Subcutaneous abdominal adipose tissue (tissue), 5 donors: ENCODE data around the gene RASL10A.

Experiments
- H3K27ac ChIP-seq: one replicate; pipeline ENCODE4 v1.7.0; 2013; ENCODE audit warnings: low read depth, mild to moderate bottlenecking, inconsistent platforms, low read length, moderate library complexity
- H3K27me3 ChIP-seq, 5 donors: one replicate each; pipeline ENCODE4 v1.7.0; 2013; ENCODE audit warnings: low read length in 5 of 5, inconsistent platforms in 1 of 5; ENCODE audit not compliant: control insufficient read depth in 5 of 5, insufficient read depth in 4 of 5
- H3K36me3 ChIP-seq, 5 donors: one replicate each; pipeline ENCODE4 v1.7.0; 2013; ENCODE audit warnings: low read length in 5 of 5; ENCODE audit not compliant: control insufficient read depth in 5 of 5, insufficient read depth in 5 of 5
- H3K4me1 ChIP-seq, 5 donors: one replicate each; pipeline ENCODE4 v1.7.0; 2013; ENCODE audit warnings: low read length in 5 of 5, mild to moderate bottlenecking in 3 of 5, moderate library complexity in 1 of 5; ENCODE audit not compliant: control insufficient read depth in 5 of 5, insufficient read depth in 5 of 5
- H3K4me3 ChIP-seq, 5 donors: one replicate each; pipeline ENCODE4 v1.7.0; 2013; ENCODE audit warnings: low read length in 5 of 5, low read depth in 1 of 5
- H3K9ac ChIP-seq, 5 donors: one replicate each; pipeline ENCODE4 v1.7.0; 2013; ENCODE audit warnings: low read length in 5 of 5, mild to moderate bottlenecking in 4 of 5, moderate library complexity in 3 of 5
- H3K9me3 ChIP-seq, 5 donors: one replicate each; pipeline ENCODE4 v1.7.0; 2013; ENCODE audit warnings: low read length in 5 of 5; ENCODE audit not compliant: control insufficient read depth in 5 of 5
- donor health status: healthy.
- donor health status: healthy.
- donor health status: healthy.
- donor health status: healthy.
- donor health status: healthy.

The RASL10A gene

DNA sequence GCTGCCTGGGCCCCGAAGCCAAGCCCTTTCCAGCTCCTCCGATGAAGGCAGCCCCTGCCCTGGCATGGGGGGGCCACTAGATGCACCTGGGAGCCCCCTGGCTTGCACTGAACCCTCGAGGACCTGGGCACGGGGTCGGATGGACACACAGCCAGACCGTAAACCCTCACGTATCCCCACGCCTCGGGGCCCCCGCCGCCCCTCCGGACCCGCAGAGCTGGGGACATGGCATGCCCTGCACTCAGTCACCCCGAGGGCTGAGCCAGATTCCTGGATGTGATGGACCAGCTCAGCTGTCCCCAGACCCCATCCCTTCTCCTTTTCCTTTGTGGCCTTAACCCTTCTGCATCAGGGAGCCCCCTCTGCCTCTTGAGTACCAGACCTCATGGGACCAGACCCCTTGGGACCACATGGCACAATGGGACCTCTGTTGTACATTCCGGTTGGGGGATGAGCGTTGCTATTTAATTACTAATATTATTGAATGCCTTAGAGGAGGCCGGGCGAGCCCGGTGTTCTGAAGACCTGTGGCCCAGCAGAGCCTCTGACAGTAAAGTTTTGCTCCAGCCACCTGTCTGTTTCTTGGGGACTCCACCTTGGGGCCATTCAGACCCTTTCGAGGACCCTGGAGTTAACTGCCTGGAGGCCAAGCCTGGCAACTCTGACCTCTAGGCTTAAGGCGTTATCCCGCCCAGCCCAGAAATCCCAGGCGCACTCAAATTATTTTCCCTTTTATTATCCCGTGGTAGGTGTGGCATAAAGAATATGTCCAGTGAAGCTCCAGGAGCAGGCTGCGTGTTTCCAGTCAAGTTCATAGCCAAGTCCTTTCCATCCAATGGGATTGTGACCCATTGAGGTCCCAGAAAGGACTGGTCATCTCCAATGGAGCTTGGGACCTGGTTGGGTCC is 3.0 kb downstream of the RASL10A start:
- H3K27me3 ChIP-seq, result peaks cover 13 to 27% (median 22%) of the 10 kb centered on the region in 5 donors
- peaks cover 15 to 79% (median 64%) of the 10 kb centered on the region in 5 donors for H3K4me1 ChIP-seq
- peaks cover 0 to 5% (median 0%) of the 10 kb centered on the region in 5 donors for H3K36me3 ChIP-seq
- no peak overlapping the region for H3K4me3 ChIP-seq
- no peak overlapping the region for H3K27ac ChIP-seq
- H3K9ac ChIP-seq, result no peak overlapping the region
- no peaks in the 10 kb centered on the region for H3K9me3 ChIP-seq

DNA sequence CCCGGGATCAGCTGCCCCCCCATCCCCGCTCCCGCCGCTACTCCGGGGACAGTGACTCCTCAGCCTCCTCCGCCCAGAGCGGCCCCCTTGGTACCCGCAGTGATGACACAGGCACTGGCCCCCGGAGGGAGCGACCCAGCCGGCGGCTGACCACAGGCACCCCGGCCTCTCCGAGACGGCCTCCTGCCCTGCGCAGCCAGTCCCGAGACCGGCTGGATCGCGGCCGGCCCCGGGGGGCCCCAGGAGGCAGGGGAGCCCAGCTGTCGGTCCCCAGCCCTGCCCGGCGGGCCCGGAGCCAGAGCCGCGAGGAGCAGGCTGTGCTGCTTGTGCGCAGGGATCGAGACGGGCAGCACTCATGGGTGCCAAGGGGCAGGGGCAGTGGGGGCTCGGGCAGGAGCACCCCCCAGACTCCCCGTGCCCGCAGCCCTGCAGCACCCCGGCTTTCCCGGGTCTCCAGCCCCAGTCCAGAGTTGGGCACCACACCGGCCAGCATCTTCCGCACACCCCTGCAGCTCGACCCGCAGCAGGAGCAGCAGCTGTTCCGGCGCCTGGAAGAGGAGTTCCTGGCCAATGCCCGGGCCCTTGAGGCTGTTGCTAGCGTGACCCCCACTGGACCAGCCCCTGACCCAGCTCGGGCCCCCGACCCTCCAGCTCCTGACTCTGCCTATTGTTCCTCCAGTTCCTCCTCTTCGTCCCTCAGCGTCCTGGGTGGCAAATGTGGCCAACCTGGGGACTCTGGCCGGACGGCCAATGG is 3.9 kb downstream of the RASL10A start:
- Histone ChIP-seq H3K36me3 (peaks cover 0 to 5% (median 0%) of the 10 kb centered on the region in 5 donors), H3K4me1 (peaks cover 15 to 84% (median 66%) of the 10 kb centered on the region in 5 donors), H3K4me3 (peak overlapping the region; percentile 29 to 52 (median 38)), H3K27me3 (peaks cover 13 to 27% (median 22%) of the 10 kb centered on the region in 5 donors), H3K9me3 (no peaks in the 10 kb centered on the region), H3K9ac (peak overlapping the region in 2 of 5 donors; percentile 23 to 66), H3K27ac (peak overlapping the region; percentile 62)

DNA sequence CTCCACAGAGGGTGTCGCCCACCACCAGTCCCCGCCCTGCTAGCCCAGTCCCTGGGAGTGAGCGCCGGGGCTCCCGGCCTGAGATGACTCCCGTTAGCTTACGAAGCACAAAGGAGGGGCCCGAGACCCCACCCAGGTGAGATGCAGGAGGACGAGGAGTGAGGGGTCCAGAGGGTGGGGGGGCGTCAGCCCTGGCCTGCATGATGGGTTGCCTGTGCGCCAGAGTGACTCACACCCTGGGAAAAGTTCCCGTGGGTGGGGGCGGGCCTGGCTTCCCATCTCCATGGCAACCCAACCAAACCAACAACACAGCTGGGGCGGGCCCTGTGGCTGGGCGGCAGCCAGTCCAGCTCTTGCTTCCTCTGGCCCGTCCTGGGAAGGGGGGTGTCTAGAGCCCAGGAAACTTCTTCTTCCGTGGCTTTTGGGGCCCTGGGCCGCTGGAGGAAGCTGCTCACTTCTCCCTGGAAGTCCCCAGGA is 4.6 kb downstream of the RASL10A start:
- Histone ChIP-seq H3K4me3 (peak overlapping the region; percentile 29 to 52 (median 38)), H3K36me3 (peaks cover 0 to 5% (median 0%) of the 10 kb centered on the region in 5 donors), H3K27me3 (peaks cover 8 to 21% (median 16%) of the 10 kb centered on the region in 5 donors), H3K9me3 (no peaks in the 10 kb centered on the region), H3K27ac (peak overlapping the region; percentile 62), H3K9ac (peak overlapping the region in 3 of 5 donors; percentile 23 to 66 (median 55)), H3K4me1 (peaks cover 16 to 91% (median 71%) of the 10 kb centered on the region in 5 donors)

- H3K4me1 ChIP-seq, result peaks cover 16 to 87% (median 73%) of the 10 kb centered on the region in 5 donors
- H3K36me3 ChIP-seq, result peaks cover 0 to 5% (median 0%) of the 10 kb centered on the region in 5 donors
- peak overlapping the region in 2 of 5 donors; percentile 27 to 30 for H3K4me3 ChIP-seq
- peak overlapping the region in 1 of 5 donors; percentile 55 for H3K9ac ChIP-seq
- peak overlapping the region; percentile 67 for H3K27ac ChIP-seq
- H3K27me3 ChIP-seq, result peaks cover 7 to 21% (median 14%) of the 10 kb centered on the region in 5 donors
- H3K9me3 ChIP-seq, result no peaks in the 10 kb centered on the region
These were observed 5.2 kb downstream of the RASL10A start for GRCh38 chr22:29310065-29310862.

- H3K36me3 ChIP-seq, result peaks cover 0 to 5% (median 0%) of the 10 kb centered on the region in 5 donors
- no peaks in the 10 kb centered on the region for H3K9me3 ChIP-seq
- H3K4me1 ChIP-seq, result peaks cover 16 to 79% (median 68%) of the 10 kb centered on the region in 5 donors
- peak overlapping the region; percentile 67 for H3K27ac ChIP-seq
- H3K27me3 ChIP-seq, result peaks cover 4 to 14% (median 9%) of the 10 kb centered on the region in 5 donors
- H3K9ac ChIP-seq, result peak overlapping the region in 3 of 5 donors; percentile 26 to 41 (median 32)
- peak overlapping the region in 3 of 5 donors; percentile 44 to 88 (median 84) for H3K4me3 ChIP-seq
These were observed 6.0 kb downstream of the RASL10A start for GRCh38 chr22:29309332-29310064.

GRCh38 chr22:29308791-29309262 is 6.7 kb downstream of the RASL10A start:
- Histone ChIP-seq H3K4me1 (peaks cover 16 to 73% (median 61%) of the 10 kb centered on the region in 5 donors), H3K9ac (peak overlapping the region in 2 of 5 donors; percentile 26 to 32), H3K4me3 (peak overlapping the region in 4 of 5 donors; percentile 25 to 88 (median 64)), H3K27ac (peak overlapping the region; percentile 67), H3K9me3 (no peaks in the 10 kb centered on the region), H3K36me3 (peaks cover 0 to 5% (median 0%) of the 10 kb centered on the region in 5 donors), H3K27me3 (peaks cover 0 to 7% (median 3%) of the 10 kb centered on the region in 5 donors)

- H3K36me3 ChIP-seq, result peaks cover 0 to 5% (median 0%) of the 10 kb centered on the region in 5 donors
- H3K9me3 ChIP-seq, result no peaks in the 10 kb centered on the region
- H3K9ac ChIP-seq, result peak overlapping the region in 2 of 5 donors; percentile 24 to 85
- peak overlapping the region; percentile 67 for H3K27ac ChIP-seq
- H3K4me1 ChIP-seq, result peaks cover 16 to 70% (median 59%) of the 10 kb centered on the region in 5 donors
- peaks cover 0 to 3% (median 0%) of the 10 kb centered on the region in 5 donors for H3K27me3 ChIP-seq
- peak overlapping the region in 4 of 5 donors; percentile 84 to 88 (median 85) for H3K4me3 ChIP-seq
These were observed 7.2 kb downstream of the RASL10A start for GRCh38 chr22:29308148-29308790.

GRCh38 chr22:29307596-29308147 is 7.8 kb downstream of the RASL10A start:
- peak overlapping the region; percentile 67 for H3K27ac ChIP-seq
- peaks cover 16 to 71% (median 61%) of the 10 kb centered on the region in 5 donors for H3K4me1 ChIP-seq
- peak overlapping the region; percentile 84 to 89 (median 86) for H3K4me3 ChIP-seq

More at GRCh38 chr22:29307596-29308147, 7.8 kb downstream of the RASL10A start:
- Histone ChIP-seq H3K9ac (peak overlapping the region in 4 of 5 donors; percentile 66 to 85 (median 76)), H3K36me3 (peaks cover 0 to 5% (median 0%) of the 10 kb centered on the region in 5 donors), H3K27me3 (peaks cover 0 to 3% (median 0%) of the 10 kb centered on the region in 5 donors), H3K9me3 (no peaks in the 10 kb centered on the region)
